Measurements from ENCODE around the gene GPX4. TPM values are rescaled to one million over a fixed set of nuclear protein-coding genes. Genes with fewer than 3 reads are reported as not detected.

GPX4 gene
- total and polyA plus RNA-seq, 10 of the 15 experiments (the other 5 are each of a cell fraction or from before 2014, with no cell fraction given), result 33.3 to 749 (median 297) TPM

DNA sequence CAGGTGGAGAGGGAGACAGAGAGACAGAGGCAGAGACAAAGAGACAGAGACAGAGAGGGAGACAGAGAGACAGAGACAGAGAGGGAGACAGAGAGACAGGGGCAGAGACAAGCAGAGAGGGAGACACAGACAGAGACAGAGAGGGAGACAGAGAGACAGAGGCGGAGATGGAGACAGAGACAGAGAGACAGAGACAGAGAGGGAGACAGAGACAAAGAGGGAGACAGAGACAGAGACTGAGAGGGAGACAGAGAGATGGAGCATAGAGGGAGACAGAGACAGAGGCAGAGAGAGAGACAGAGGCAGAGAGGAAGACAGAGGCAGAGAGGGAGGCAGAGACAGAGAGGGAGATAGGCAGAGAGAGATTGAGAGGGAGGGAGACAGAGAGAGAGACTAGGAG is 40.9 kb downstream of the GPX4 start:
- in situ Hi-C loops (cut with MboI), result no loop called here
- RAD21 ChIA-PET (ENCODE audit: unreplicated experiment), result no interaction called here

More for the DNA sequence above, 40.9 kb downstream of the GPX4 start:
- 100% methylated on average over 1 of the region's 1 CpG for whole genome bisulfite sequencing (ENCODE audit: insufficient coverage, insufficient replicate concordance, low lambda C conversion rate, missing lambda C conversion rate)
- ChIA-PET CTCF (no interaction called here), SMC1A (ENCODE audit: uncharacterized antibody, unreplicated experiment) (no interaction called here), POLR2A (no interaction called here)
- Histone ChIP-seq H3K27ac (ENCODE audit: control insufficient read depth, insufficient read depth) (no peak overlapping the region), H4K20me1 (ENCODE audit: control insufficient read depth, insufficient read depth) (no peaks in the 10 kb centered on the region), H3K36me3 (ENCODE audit: control insufficient read depth in 2 of 2, insufficient read depth in 2 of 2, low read length in 1 of 2) (peaks cover 9 to 10% of the 10 kb centered on the region in 2 experiments), H3K27me3 (replicated peaks in 1 of 2; ENCODE audit: control insufficient read depth in 2 of 2, insufficient read depth in 2 of 2, low read length in 1 of 2) (no peaks in the 10 kb centered on the region), H3K79me2 (ENCODE audit: control insufficient read depth, insufficient read depth, low read length) (no peaks in the 10 kb centered on the region), H2AFZ (ENCODE audit: control insufficient read depth, low read depth, low read length) (no peak overlapping the region), H3K4me1 (ENCODE audit: control insufficient read depth, insufficient read depth, low read length) (no peaks in the 10 kb centered on the region), H3K9ac (ENCODE audit: control insufficient read depth, insufficient read depth, low read length) (no peak overlapping the region), H3K4me2 (ENCODE audit: control insufficient read depth, insufficient read depth) (no peak overlapping the region), H3K4me3 (no peak overlapping the region), H3K9me3 (replicated peaks; ENCODE audit: control insufficient read depth, insufficient read depth, low read length) (no peaks in the 10 kb centered on the region; the same call in 2 of the 3 replicates)
- TF ChIP-seq PAX8 (IDR thresholded peaks at IDR 0.05) (no peak), NR2F1 (conservative IDR thresholded peaks at IDR 0.05) (no peak), ZNF384 (IDR thresholded peaks at IDR 0.05; ENCODE audit: borderline replicate concordance, low read depth, low read length) (no peak), ZNF207 (IDR thresholded peaks at IDR 0.05; ENCODE audit: borderline replicate concordance) (no peak)
- TF ChIP-seq, protein P1, sequence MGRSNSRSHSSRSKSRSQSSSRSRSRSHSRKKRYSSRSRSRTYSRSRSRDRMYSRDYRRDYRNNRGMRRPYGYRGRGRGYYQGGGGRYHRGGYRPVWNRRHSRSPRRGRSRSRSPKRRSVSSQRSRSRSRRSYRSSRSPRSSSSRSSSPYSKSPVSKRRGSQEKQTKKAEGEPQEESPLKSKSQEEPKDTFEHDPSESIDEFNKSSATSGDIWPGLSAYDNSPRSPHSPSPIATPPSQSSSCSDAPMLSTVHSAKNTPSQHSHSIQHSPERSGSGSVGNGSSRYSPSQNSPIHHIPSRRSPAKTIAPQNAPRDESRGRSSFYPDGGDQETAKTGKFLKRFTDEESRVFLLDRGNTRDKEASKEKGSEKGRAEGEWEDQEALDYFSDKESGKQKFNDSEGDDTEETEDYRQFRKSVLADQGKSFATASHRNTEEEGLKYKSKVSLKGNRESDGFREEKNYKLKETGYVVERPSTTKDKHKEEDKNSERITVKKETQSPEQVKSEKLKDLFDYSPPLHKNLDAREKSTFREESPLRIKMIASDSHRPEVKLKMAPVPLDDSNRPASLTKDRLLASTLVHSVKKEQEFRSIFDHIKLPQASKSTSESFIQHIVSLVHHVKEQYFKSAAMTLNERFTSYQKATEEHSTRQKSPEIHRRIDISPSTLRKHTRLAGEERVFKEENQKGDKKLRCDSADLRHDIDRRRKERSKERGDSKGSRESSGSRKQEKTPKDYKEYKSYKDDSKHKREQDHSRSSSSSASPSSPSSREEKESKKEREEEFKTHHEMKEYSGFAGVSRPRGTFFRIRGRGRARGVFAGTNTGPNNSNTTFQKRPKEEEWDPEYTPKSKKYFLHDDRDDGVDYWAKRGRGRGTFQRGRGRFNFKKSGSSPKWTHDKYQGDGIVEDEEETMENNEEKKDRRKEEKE (IDR thresholded peaks at IDR 0.05), result no peak
- ATAC-seq (no peak), DNase-seq (ENCODE audit: low read depth, low spot score) (no peak), FAIRE-seq (no peak)
- intact Hi-C loops (cut with micrococcal nuclease; ENCODE audit: unreplicated experiment), result no loop called here
- BruUV-seq (replicated peaks), result no TSS peak
